GM23338 (cell line): ENCODE results near the gene URI1. TPM values are rescaled to one million over a fixed set of nuclear protein-coding genes. Genes with fewer than 3 reads are reported as not detected.

ENCODE experiments used
- ATAC-seq: fragments of 200-7000 bp; cut with Tn5 transposase; 3 replicates; pipeline ENCODE4 v1.9.1; 2020
- DNase-seq: peaks from one replicate; pipeline ENCODE4 v3.0.0-alpha.2; 2015; ENCODE audit warnings: low spot score
- H2AFZ ChIP-seq: fragments of 200-600 bp; sonication (generic); 2 replicates; pipeline ENCODE4 v1.8.0; 2016; ENCODE audit warnings: antibody characterized with exemption, mild to moderate bottlenecking, moderate library complexity
- H3F3A ChIP-seq: fragments of 200-600 bp; sonication (generic); replicated peaks from 2 replicates; pipeline ENCODE4 v1.8.0; 2017; ENCODE audit warnings: antibody characterized with exemption, mixed run types, low read depth
- H3K27ac ChIP-seq: fragments of 200-600 bp; sonication (generic); 2 replicates; pipeline ENCODE4 v1.6.1; 2016; ENCODE audit warnings: low read depth
- H3K27me3 ChIP-seq: fragments of 200-600 bp; sonication (generic); 2 replicates; pipeline ENCODE4 v1.8.0; 2016; ENCODE audit warnings: mild to moderate bottlenecking, mixed run types, moderate library complexity; ENCODE audit not compliant: insufficient read depth
- H3K36me3 ChIP-seq: fragments of 200-600 bp; sonication (generic); 2 replicates; pipeline ENCODE4 v1.8.0; 2016; ENCODE audit warnings: mild to moderate bottlenecking; ENCODE audit not compliant: insufficient read depth
- H3K4me1 ChIP-seq: fragments of 200-600 bp; sonication (generic); 2 replicates; pipeline ENCODE4 v1.8.0; 2016; ENCODE audit warnings: mild to moderate bottlenecking, moderate library complexity; ENCODE audit not compliant: insufficient read depth
- H3K4me2 ChIP-seq: fragments of 200-600 bp; sonication (generic); 2 replicates; pipeline ENCODE4 v1.7.1; 2017; ENCODE audit warnings: mixed run types
- H3K4me3 ChIP-seq: fragments of 200-600 bp; sonication (generic); 2 replicates; pipeline ENCODE4 v1.6.1; 2016; ENCODE audit warnings: mixed run types
- H3K79me2 ChIP-seq: fragments of 200-600 bp; sonication (generic); replicated peaks from 2 replicates; pipeline ENCODE4 v1.8.0; 2017; ENCODE audit warnings: mild to moderate bottlenecking; ENCODE audit not compliant: insufficient read depth
- H3K9me2 ChIP-seq: fragments of 200-600 bp; sonication (generic); 2 replicates; pipeline ENCODE4 v1.8.0; 2017; ENCODE audit not compliant: insufficient read depth
- H4K20me1 ChIP-seq: fragments of 200-600 bp; sonication (generic); replicated peaks from 2 replicates; pipeline ENCODE4 v1.8.0; 2017; ENCODE audit warnings: mild to moderate bottlenecking; ENCODE audit not compliant: insufficient read depth
- H3K27ac Mint-ChIP-seq: 2 replicates; pipeline ENCODE4 v1.8.0; 2020; ENCODE audit warnings: inconsistent platforms, mild to moderate bottlenecking, moderate library complexity, mixed read lengths
- H3K27me3 Mint-ChIP-seq: 3 replicates; pipeline ENCODE4 v1.8.0; 2022; ENCODE audit warnings: low read depth, mild to moderate bottlenecking, moderate library complexity, mixed read lengths, inconsistent platforms; ENCODE audit not compliant: insufficient read depth, poor library complexity
- H3K36me3 Mint-ChIP-seq: 3 replicates; pipeline ENCODE4 v1.8.0; 2021; ENCODE audit warnings: low read depth, mild to moderate bottlenecking, inconsistent platforms, moderate library complexity, mixed read lengths
- H3K4me1 Mint-ChIP-seq: 3 replicates; pipeline ENCODE4 v1.8.0; 2020; ENCODE audit warnings: mild to moderate bottlenecking, inconsistent platforms, mixed read lengths
- H3K4me3 Mint-ChIP-seq: 3 replicates; pipeline ENCODE4 v1.8.0; 2021; ENCODE audit warnings: moderate library complexity, mild to moderate bottlenecking, inconsistent platforms, mixed read lengths
- H3K9me3 Mint-ChIP-seq: 3 replicates; pipeline ENCODE4 v1.8.0; 2020; ENCODE audit warnings: moderate library complexity, mild to moderate bottlenecking, inconsistent platforms, mixed read lengths
- CREB1 ChIP-seq: fragments of 250-450 bp; sonication (Bioruptor Pico); IDR thresholded peaks from 2 replicates; pipeline ENCODE4 v1.5.0; 2020; ENCODE audit warnings: low read depth, mild to moderate bottlenecking, moderate library complexity
- CTCF ChIP-seq, 2 experiments: fragments of 200-600 bp in 1 of 2; sonication (generic) in 1 of 2; conservative IDR thresholded peaks; 2 replicates each; pipeline versions ENCODE4 v1.5.1 to v1.6.1; 2016 to 2017; ENCODE audit warnings: antibody characterized with exemption in 2 of 2, low read depth in 2 of 2, mild to moderate bottlenecking in 2 of 2, moderate library complexity in 1 of 2
- ETS1 ChIP-seq: IDR thresholded peaks from 2 replicates; pipeline ENCODE4 v1.6.1; 2016; ENCODE audit warnings: antibody characterized with exemption
- EZH2phosphoT487 ChIP-seq: fragments of 200-600 bp; sonication (generic); IDR thresholded peaks from one replicate; pipeline ENCODE4 v1.8.1; 2018; ENCODE audit warnings: antibody characterized with exemption; ENCODE audit not compliant: unreplicated experiment
- ZNF114 ChIP-seq: fragments of 250-450 bp; sonication (Bioruptor Pico); IDR thresholded peaks from 2 replicates; pipeline ENCODE4 v1.5.0; 2020; ENCODE audit warnings: mild to moderate bottlenecking, moderate library complexity
- ZNF462 ChIP-seq: fragments of 250-450 bp; sonication (Bioruptor Pico); IDR thresholded peaks from 2 replicates; pipeline ENCODE4 v1.5.0; 2020; ENCODE audit warnings: mild to moderate bottlenecking, moderate library complexity
- polyA plus RNA-seq: library from polyadenylated mRNA; unstranded; fragments of >200 nt; fragmentation: Nextera tagmentation; extraction: Ambion mirVana; gene quantifications from 2 replicates; pipeline ENCODE4 v1.2.1, GENCODE V29; 2016
- total RNA-seq: library from RNA; depleted of rRNA; stranded (reverse); fragments of >200 nt; shearing (Covaris generic); gene quantifications from 2 replicates; pipeline ENCODE4 v1.2.3, GENCODE V29; 2014

URI1 gene
- total and polyA plus RNA-seq, 2 experiments from 2014 or later = 27.6 to 68.4 TPM

GRCh38 chr19:29952646-29953045 is 10.6 kb downstream of the URI1 start (continued):
- no peak for TF ChIP-seq ZNF462
- TF ChIP-seq EZH2phosphoT487 = no peak

- H3K4me1 Mint-ChIP-seq = peaks cover 20% of the 10 kb centered on the region
- TF ChIP-seq ETS1 (no peak), CTCF (conservative IDR thresholded peaks at IDR 0.05; ENCODE audit: low read depth in 2 of 2) (no peak), EZH2phosphoT487 (no peak), CREB1 (CRISPR knock-in tag) (no peak), ZNF114 (no peak)
Measured at GRCh38 chr19:29953352-29954247, 11.6 kb downstream of the URI1 start.

More at GRCh38 chr19:29953352-29954247, 11.6 kb downstream of the URI1 start:
- Histone ChIP-seq H3F3A (no peaks in the 10 kb centered on the region), H3K4me1 (peaks cover 16% of the 10 kb centered on the region), H3K4me2 (no peak overlapping the region), H4K20me1 (no peaks in the 10 kb centered on the region), H3K27ac (no peak overlapping the region), H3K79me2 (peaks cover 92% of the 10 kb centered on the region), H3K4me3 (no peak overlapping the region), H3K36me3 (no peaks in the 10 kb centered on the region; the same call in 1 of the 2 replicates), H2AFZ (no peak overlapping the region), H3K27me3 (no peaks in the 10 kb centered on the region), H3K9me2 (no peaks in the 10 kb centered on the region)
- ATAC-seq (no peak), DNase-seq (no peak)
- Mint-ChIP-seq H3K4me3 (no peak overlapping the region), H3K27ac (peak overlapping the region; percentile 93), H3K27me3 (peaks cover 4% of the 10 kb centered on the region), H3K36me3 (peaks cover 23% of the 10 kb centered on the region), H3K9me3 (peaks cover 17% of the 10 kb centered on the region)
